Liver (tissue), 3 donors: ENCODE measurements around the gene LSM14B.

Experiments
- CTCF ChIP-seq: fragments of 150-350 bp; IDR thresholded peaks from 2 replicates; pipeline ENCODE4 v1.5.1; 2017; ENCODE audit warnings: improper control_type of control experiment, low read depth, low read length; ENCODE audit not compliant: missing input control
- GABPA ChIP-seq, 2 donors: IDR thresholded peaks in 1 of 2; conservative IDR thresholded peaks in 1 of 2; 2 replicates each; pipeline ENCODE4 v1.6.1; 2016; ENCODE audit warnings: antibody characterized with exemption in 2 of 2, mild to moderate bottlenecking in 1 of 2, moderate library complexity in 1 of 2
- RAD21 ChIP-seq, 2 donors: IDR thresholded peaks; 2 replicates each; pipeline ENCODE4 v1.6.1; 2016; ENCODE audit warnings: antibody characterized with exemption in 2 of 2, mild to moderate bottlenecking in 2 of 2
- ZBTB33 ChIP-seq: IDR thresholded peaks from 2 replicates; pipeline ENCODE4 v1.6.1; 2016; ENCODE audit warnings: antibody characterized with exemption
- donor health status: healthy.
- donor health status: healthy.

- no peak for TF ChIP-seq CTCF
- TF ChIP-seq ZBTB33 = no peak
- TF ChIP-seq RAD21 (IDR thresholded peaks at IDR 0.05) = no peak
- TF ChIP-seq GABPA (IDR thresholded peaks at IDR 0.05 in 1 of 2, conservative IDR thresholded peaks at IDR 0.05 in 1 of 2) = no peak
Measured at GRCh38 chr20:62158088-62158400, 35.8 kb downstream of the LSM14B start.
